ENCODE measurements around the gene MCOLN3.

The MCOLN3 gene

DNA sequence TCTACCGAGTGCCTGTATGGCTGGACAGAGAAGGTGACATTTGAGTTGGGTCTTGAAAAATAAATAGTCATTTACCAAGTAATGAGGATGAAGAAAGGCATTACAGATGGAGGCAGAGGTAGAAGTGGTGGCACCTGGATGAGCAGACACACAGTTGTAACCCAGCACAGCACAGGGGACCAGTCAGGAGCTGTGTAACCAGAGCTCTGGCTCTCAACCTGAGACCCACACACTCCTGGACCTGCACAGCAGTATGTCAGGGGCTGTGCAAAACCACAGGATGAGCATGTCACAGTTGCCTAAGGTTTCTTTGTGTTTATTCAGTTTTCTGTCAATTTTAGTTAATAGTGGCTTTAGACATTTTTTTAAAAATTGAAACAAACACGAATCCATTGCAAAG lies 11.3 kb upstream of the MCOLN3 start:
- no peak overlapping the region for H3K4me3 ChIP-seq (ENCODE audit: low read depth, low read length)
- no peak for TF ChIP-seq POLR2A (IDR thresholded peaks at IDR 0.05; ENCODE audit: extremely low read depth, insufficient read length)
- no peak for DNase-seq (ENCODE audit: low read depth)

DNA sequence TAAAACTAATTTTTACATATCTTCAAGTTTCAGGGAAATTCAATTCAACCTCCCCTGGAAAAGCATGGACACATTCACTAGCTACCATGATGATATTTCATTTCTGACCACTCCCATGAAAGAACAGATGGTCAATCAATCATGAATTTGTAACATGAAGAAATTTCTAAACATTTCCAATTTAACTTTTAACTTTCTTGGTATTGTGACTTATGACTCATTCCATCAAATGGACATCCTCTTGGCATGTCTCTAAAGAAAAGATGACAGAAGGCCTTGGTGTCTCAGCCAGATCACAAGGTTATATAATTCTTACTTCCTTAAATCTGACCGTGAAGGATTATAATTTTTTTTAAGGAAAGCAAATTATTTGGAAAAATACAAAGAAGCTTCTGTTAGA lies 10.5 kb upstream of the MCOLN3 start:
- no peak overlapping the region for H3K4me3 ChIP-seq (ENCODE audit: low read depth, low read length)
- no peak for TF ChIP-seq POLR2A (IDR thresholded peaks at IDR 0.05; ENCODE audit: extremely low read depth, insufficient read length)
- no peak for TF ChIP-seq MYC (IDR thresholded peaks at IDR 0.05; ENCODE audit: low read depth, low read length)
- TF ChIP-seq, protein P1, sequence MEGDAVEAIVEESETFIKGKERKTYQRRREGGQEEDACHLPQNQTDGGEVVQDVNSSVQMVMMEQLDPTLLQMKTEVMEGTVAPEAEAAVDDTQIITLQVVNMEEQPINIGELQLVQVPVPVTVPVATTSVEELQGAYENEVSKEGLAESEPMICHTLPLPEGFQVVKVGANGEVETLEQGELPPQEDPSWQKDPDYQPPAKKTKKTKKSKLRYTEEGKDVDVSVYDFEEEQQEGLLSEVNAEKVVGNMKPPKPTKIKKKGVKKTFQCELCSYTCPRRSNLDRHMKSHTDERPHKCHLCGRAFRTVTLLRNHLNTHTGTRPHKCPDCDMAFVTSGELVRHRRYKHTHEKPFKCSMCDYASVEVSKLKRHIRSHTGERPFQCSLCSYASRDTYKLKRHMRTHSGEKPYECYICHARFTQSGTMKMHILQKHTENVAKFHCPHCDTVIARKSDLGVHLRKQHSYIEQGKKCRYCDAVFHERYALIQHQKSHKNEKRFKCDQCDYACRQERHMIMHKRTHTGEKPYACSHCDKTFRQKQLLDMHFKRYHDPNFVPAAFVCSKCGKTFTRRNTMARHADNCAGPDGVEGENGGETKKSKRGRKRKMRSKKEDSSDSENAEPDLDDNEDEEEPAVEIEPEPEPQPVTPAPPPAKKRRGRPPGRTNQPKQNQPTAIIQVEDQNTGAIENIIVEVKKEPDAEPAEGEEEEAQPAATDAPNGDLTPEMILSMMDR (IDR thresholded peaks at IDR 0.05; ENCODE audit: low read depth, low read length), result no peak
- TF ChIP-seq MAX (IDR thresholded peaks at IDR 0.05; ENCODE audit: low read depth, low read length), result no peak
- DNase-seq (ENCODE audit: low read depth), result no peak

DNA sequence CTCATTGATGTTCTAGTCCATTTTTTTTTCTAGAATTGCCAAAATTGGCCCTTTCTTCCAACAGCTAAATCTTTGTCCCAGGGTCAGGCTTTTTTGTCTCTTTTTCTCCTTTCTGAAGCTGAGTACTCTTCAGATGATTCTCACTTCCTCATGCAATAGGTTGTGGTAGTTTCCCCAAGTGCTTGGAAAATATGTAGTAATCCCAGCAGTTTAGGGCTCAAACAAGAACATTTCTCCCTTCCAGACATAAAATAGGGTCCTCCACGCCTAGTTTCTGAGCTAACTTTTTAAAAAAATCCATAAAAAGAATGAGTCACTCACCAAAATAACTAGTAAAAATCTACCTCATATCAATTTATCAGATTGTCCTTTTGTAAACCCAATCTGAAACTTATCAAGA lies 10.0 kb upstream of the MCOLN3 start:
- no peak for TF ChIP-seq POLR2A (IDR thresholded peaks at IDR 0.05; ENCODE audit: extremely low read depth, insufficient read length)
- TF ChIP-seq, protein P1 (IDR thresholded peaks at IDR 0.05; ENCODE audit: low read depth, low read length), result no peak
- TF ChIP-seq MAX (IDR thresholded peaks at IDR 0.05; ENCODE audit: low read depth, low read length), result no peak
- TF ChIP-seq MYC (IDR thresholded peaks at IDR 0.05; ENCODE audit: low read depth, low read length), result no peak
- no peak overlapping the region for H3K4me3 ChIP-seq (ENCODE audit: low read depth, low read length)
- DNase-seq (ENCODE audit: low read depth), result no peak

DNA sequence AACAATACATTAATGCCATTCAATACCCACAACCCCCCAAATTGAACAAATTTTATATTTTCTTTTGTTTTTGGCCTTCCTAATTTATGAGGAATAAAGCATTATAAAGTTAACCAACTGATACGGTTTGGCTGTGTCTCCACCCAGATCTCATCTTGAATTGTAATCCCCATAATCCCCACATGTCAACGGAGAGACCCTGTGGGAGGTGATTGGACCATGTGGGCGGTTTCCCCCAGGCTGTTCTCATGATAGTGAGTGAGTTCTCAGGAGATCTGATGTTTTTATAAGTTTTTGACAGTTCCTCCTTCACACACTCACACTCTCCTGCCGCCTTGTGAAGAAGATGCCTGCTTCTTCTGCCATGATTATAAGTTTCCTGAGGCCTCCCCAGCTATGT lies 6.4 kb upstream of the MCOLN3 start:
- DNase-seq (ENCODE audit: low read depth), result no peak
- TF ChIP-seq MAX (IDR thresholded peaks at IDR 0.05; ENCODE audit: low read depth, low read length), result no peak
- TF ChIP-seq, protein P1 (IDR thresholded peaks at IDR 0.05; ENCODE audit: low read depth, low read length), result no peak
- no peak for TF ChIP-seq MYC (IDR thresholded peaks at IDR 0.05; ENCODE audit: low read depth, low read length)
- TF ChIP-seq POLR2A (IDR thresholded peaks at IDR 0.05; ENCODE audit: extremely low read depth, insufficient read length), result no peak
- H3K4me3 ChIP-seq (ENCODE audit: low read depth, low read length), result no peak overlapping the region

DNA sequence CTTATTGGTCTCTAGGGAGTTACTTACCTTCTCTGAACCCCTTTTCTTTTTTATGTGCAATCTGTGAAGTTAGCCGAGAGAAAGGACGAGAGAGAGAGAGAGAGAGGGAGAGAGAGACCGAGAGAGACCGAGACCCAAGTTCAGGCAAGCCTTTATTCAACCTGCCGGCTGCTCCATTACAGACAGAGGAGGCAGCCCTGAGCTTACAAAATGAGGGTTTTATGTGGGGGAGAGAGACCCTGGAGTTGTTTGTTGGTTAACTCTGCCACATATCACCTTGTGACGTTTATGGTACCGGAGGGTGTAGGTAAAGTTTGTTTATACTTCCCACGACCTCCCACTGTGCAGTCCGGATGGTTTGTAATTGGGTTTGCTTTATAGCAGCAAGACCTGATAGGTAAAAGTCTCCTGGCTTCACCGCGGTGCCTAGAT lies 1.5 kb upstream of the MCOLN3 start:
- DNase-seq (ENCODE audit: low read depth), result no peak
- TF ChIP-seq MAX (IDR thresholded peaks at IDR 0.05; ENCODE audit: low read depth, low read length) (no peak), POLR2A (IDR thresholded peaks at IDR 0.05; ENCODE audit: extremely low read depth, insufficient read length) (no peak), MYC (IDR thresholded peaks at IDR 0.05; ENCODE audit: low read depth, low read length) (no peak)
- TF ChIP-seq, protein P1 (IDR thresholded peaks at IDR 0.05; ENCODE audit: low read depth, low read length), result no peak
- H3K4me3 ChIP-seq (ENCODE audit: low read depth, low read length), result no peak overlapping the region

GRCh38 chr1:85047472-85048295 lies 616 bp downstream of the MCOLN3 start:
- DNase-seq (ENCODE audit: low read depth), result no peak
- TF ChIP-seq MAX (IDR thresholded peaks at IDR 0.05; ENCODE audit: low read depth, low read length), result no peak
- TF ChIP-seq, protein P1 (IDR thresholded peaks at IDR 0.05; ENCODE audit: low read depth, low read length), result no peak
- TF ChIP-seq MYC (IDR thresholded peaks at IDR 0.05; ENCODE audit: low read depth, low read length), result no peak
- TF ChIP-seq POLR2A (IDR thresholded peaks at IDR 0.05; ENCODE audit: extremely low read depth, insufficient read length), result no peak

More at GRCh38 chr1:85047472-85048295, 616 bp downstream of the MCOLN3 start:
- H3K4me3 ChIP-seq (ENCODE audit: low read depth, low read length), result no peak overlapping the region
